Upper lobe of left lung (tissue), 6 donors: Measurements from ENCODE around the gene EEIG2. TPM values are rescaled to one million over a fixed set of nuclear protein-coding genes. Genes with fewer than 3 reads are reported as not detected.

ENCODE experiments used
- ATAC-seq, 2 donors: fragments of 200-7000 bp; cut with Tn5 transposase; one replicate each; pipeline ENCODE4 v1.9.1; 2022; ENCODE audit warnings: mild to moderate bottlenecking in 2 of 2, moderate library complexity in 2 of 2; ENCODE audit not compliant: low FRiP score in 2 of 2
- DNase-seq, 2 donors: peaks; one replicate each; pipeline ENCODE4 v3.0.0-alpha.2; 2019 to 2020
- H3K27ac ChIP-seq, 4 donors: fragments of 200-600 bp; sonication (generic); one replicate each; pipeline ENCODE4 v1.5.1; 2016 to 2019
- H3K27me3 ChIP-seq, 4 donors: fragments of 200-600 bp; sonication (generic); one replicate each; pipeline ENCODE4 v1.5.1; 2017 to 2019
- H3K36me3 ChIP-seq, 4 donors: fragments of 200-600 bp; sonication (generic); one replicate each; pipeline ENCODE4 v1.5.1; 2016 to 2019
- H3K4me1 ChIP-seq, 4 donors: fragments of 200-600 bp; sonication (generic); one replicate each; pipeline ENCODE4 v1.5.1; 2018 to 2019
- H3K4me3 ChIP-seq, 4 donors: fragments of 200-600 bp; sonication (generic); one replicate each; pipeline ENCODE4 v1.5.1; 2017 to 2019; ENCODE audit warnings: mild to moderate bottlenecking in 2 of 4, moderate library complexity in 1 of 4
- H3K9me3 ChIP-seq, 4 donors: fragments of 200-600 bp; sonication (generic); one replicate each; pipeline ENCODE4 v1.5.1; 2018 to 2019
- CTCF ChIP-seq, 6 experiments: fragments of 450-650 bp in 4 of 6; fragments of 200-600 bp in 2 of 6; sonication (generic) in 2 of 6; IDR thresholded peaks; one replicate each; pipeline ENCODE4 v1.5.1; 2016 to 2019; ENCODE audit warnings: antibody characterized with exemption in 6 of 6
- EP300 ChIP-seq, 4 donors: sonication (generic); formaldehyde crosslinking; IDR thresholded peaks; one replicate each; pipeline ENCODE4 v1.5.1; 2017; ENCODE audit warnings: antibody characterized with exemption in 4 of 4, control low read depth in 2 of 4
- POLR2A ChIP-seq, 4 donors: fragments of 450-650 bp; IDR thresholded peaks; one replicate each; pipeline ENCODE4 v1.5.1; 2016 to 2017; ENCODE audit warnings: antibody characterized with exemption in 4 of 4, mild to moderate bottlenecking in 2 of 4
- POLR2AphosphoS5 ChIP-seq, 2 donors: sonication (generic); formaldehyde crosslinking; IDR thresholded peaks; one replicate each; pipeline ENCODE4 v1.5.1; 2017; ENCODE audit warnings: antibody characterized with exemption in 2 of 2
- WGBS, 2 donors: methylation state at CpG; one replicate each; pipeline ENCODE4 v1.1.5; 2017 to 2018; 5-methylcytosine and 5-hydroxymethylcytosine counted together
- total RNA-seq, 6 donors: library from RNA; depleted of rRNA in 4 of 6; stranded (reverse); fragments of >200 nt in 4 of 6; gene quantifications; one replicate each; pipeline versions ENCODE4 v1.1.0 to v1.2.1, GENCODE V29; 2016 to 2021
- donor health status: DM: no; HTN: no; CAD: no; lungs with moderate emphysema.
- donor health status: DM: no; HTN: yes; CAD: no; lungs with severe emphysema.

Gene EEIG2
- total RNA-seq, 6 donors from 2014 or later, result 8.4 to 19.9 (median 15.1) TPM

DNA sequence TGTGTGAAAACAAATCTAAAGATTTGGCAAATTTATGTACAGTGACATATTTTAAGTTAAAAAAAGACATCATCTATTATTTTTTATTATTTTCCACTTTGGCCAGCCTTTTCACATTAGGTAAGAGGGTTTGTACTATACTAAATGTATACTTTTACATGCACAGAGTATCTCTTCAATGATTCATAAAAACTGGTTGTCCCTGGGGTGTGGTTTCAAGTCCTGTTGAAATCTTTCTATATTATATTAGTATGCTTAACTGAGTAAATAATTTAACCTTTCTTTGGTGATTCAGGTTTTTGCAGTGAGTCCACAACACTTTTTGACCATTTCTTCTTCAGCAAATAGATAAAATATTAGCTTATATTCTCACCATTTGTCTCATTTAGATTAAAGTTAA, 45.7 kb downstream of the EEIG2 start:
- no peaks in the 10 kb centered on the region for H3K27me3 ChIP-seq
- no peak for TF ChIP-seq POLR2A (IDR thresholded peaks at IDR 0.05)
- no peak for TF ChIP-seq POLR2AphosphoS5 (IDR thresholded peaks at IDR 0.05)
- TF ChIP-seq EP300 (IDR thresholded peaks at IDR 0.05), result no peak
- no peak for TF ChIP-seq CTCF (IDR thresholded peaks at IDR 0.05)
- no peak for DNase-seq
- no peak for ATAC-seq
- no peaks in the 10 kb centered on the region for H3K9me3 ChIP-seq
- H3K36me3 ChIP-seq, result no peaks in the 10 kb centered on the region
- H3K27ac ChIP-seq, result no peak overlapping the region
- H3K4me1 ChIP-seq, result peaks cover 4 to 14% (median 7%) of the 10 kb centered on the region in 4 donors
- H3K4me3 ChIP-seq, result no peak overlapping the region

- TF ChIP-seq POLR2A (IDR thresholded peaks at IDR 0.05) (no peak), EP300 (IDR thresholded peaks at IDR 0.05) (no peak), CTCF (IDR thresholded peaks at IDR 0.05) (no peak), POLR2AphosphoS5 (IDR thresholded peaks at IDR 0.05) (no peak)
- no peaks in the 10 kb centered on the region for H3K27me3 ChIP-seq
- H3K4me1 ChIP-seq, result peaks cover 4 to 14% (median 7%) of the 10 kb centered on the region in 4 donors
- H3K27ac ChIP-seq, result no peak overlapping the region
- no peak overlapping the region for H3K4me3 ChIP-seq
- no peaks in the 10 kb centered on the region for H3K9me3 ChIP-seq
- ATAC-seq (no peak), DNase-seq (no peak)
- no peaks in the 10 kb centered on the region for H3K36me3 ChIP-seq
Measured at GRCh38 chr1:108606478-108606877, 46.6 kb downstream of the EEIG2 start.

DNA sequence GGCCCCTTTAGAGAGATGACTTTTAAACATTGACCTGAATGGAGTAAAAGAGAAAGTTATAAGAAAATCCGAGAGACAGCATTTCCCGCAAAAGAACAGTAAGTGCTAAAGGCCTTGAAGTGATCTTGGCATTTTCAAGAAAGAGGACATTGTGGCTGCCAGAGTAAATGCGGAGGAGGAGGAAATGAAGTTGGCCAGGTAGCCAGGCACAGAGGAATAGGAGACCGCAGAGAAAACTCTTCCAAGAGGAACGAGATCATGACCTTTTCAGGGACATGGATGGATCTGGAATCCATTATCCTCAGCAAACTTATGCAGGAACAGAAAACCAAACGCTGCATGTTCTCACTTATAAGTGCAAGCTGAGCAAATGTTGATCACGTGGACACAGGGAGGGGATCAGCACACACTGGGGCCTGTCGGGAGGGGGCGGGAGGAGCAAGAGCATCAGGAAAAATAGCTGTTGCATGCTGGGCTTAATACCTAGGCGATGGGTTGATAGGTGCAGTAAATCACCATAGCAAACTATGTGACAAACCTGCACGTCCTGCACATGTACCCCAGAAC, 49.7 kb downstream of the EEIG2 start:
- no peaks in the 10 kb centered on the region for H3K27me3 ChIP-seq
- peaks cover 0 to 9% (median 0%) of the 10 kb centered on the region in 4 donors for H3K36me3 ChIP-seq
- no peaks in the 10 kb centered on the region for H3K9me3 ChIP-seq
- no peak overlapping the region for H3K4me3 ChIP-seq
- TF ChIP-seq EP300 (IDR thresholded peaks at IDR 0.05) (no peak), POLR2AphosphoS5 (IDR thresholded peaks at IDR 0.05) (no peak), POLR2A (IDR thresholded peaks at IDR 0.05) (no peak), CTCF (IDR thresholded peaks at IDR 0.05) (no peak)
- no peak overlapping the region for H3K27ac ChIP-seq
- WGBS, 2 donors, result 59 to 66% methylated on average over 11 of the region's 11 CpGs
- ATAC-seq (peak in 1 of 2 donors; percentile 58), DNase-seq (peak in 1 of 2 donors; percentile 22)
- peaks cover 4 to 14% (median 7%) of the 10 kb centered on the region in 4 donors for H3K4me1 ChIP-seq

Other genes with a start within 250 kb of the EEIG2 start
- gene NBPF6, start 109.8 kb upstream of the EEIG2 start, total RNA-seq, result not detected
- gene HENMT1, start 101.0 kb downstream of the EEIG2 start, total RNA-seq, result 10 to 100 TPM in 2 of 6 donors, 1 to 10 TPM in 4; 5.0 to 12.3 (median 7.0) TPM
- gene PRPF38B, start 132.2 kb downstream of the EEIG2 start, total RNA-seq, result 10 to 100 TPM; 28.9 to 81.7 (median 35.5) TPM
- 1 to 10 TPM in 1 of 6 donors, not detected in 5; 2.1 TPM for gene FNDC7, start 152.8 kb downstream of the EEIG2 start, total RNA-seq
- gene STXBP3, start 186.6 kb downstream of the EEIG2 start, total RNA-seq, result 10 to 100 TPM; 41.8 to 84.1 (median 55.8) TPM